Bronchial epithelial cell (primary cell): ENCODE data around the gene SYT2. TPM values are rescaled to one million over a fixed set of nuclear protein-coding genes. Genes with fewer than 3 reads are reported as not detected.

ENCODE experiments used
- DNase-seq: peaks from one replicate; pipeline ENCODE4 v3.0.0-alpha.2; 2010; ENCODE audit warnings: low read depth
- FAIRE-seq: peaks from 2 replicates; lab custom pipeline; 2011; peaks lifted over from hg19 to GRCh38; lab: Jason Lieb, UNC
- H3K27me3 ChIP-seq: 2 replicates; pipeline ENCODE4 v1.5.1; 2011; ENCODE audit warnings: low read length; ENCODE audit not compliant: control insufficient read depth, insufficient read depth
- H3K36me3 ChIP-seq: 2 replicates; pipeline ENCODE4 v1.5.1; 2011; ENCODE audit warnings: low read length; ENCODE audit not compliant: control insufficient read depth, insufficient read depth
- H3K4me3 ChIP-seq: 2 replicates; pipeline ENCODE4 v1.5.1; 2011; ENCODE audit warnings: mild to moderate bottlenecking, low read depth, low read length, control low read depth
- total RNA-seq: library from RNA; depleted of rRNA; stranded (reverse); fragments of >200 nt; gene quantifications from 2 replicates; pipeline ENCODE4 v1.2.1, GENCODE V29; 2014
- TF ChIP-seq, protein P1 (sequence below): IDR thresholded peaks from 2 replicates; pipeline ENCODE4 v1.5.1; 2011; ENCODE audit warnings: mild to moderate bottlenecking, moderate library complexity, low read length, control low read depth, inconsistent platforms; ENCODE audit not compliant: insufficient read depth, severe bottlenecking

Gene SYT2
- total RNA-seq, 1 donor from 2014 or later = under 0.01 TPM

DNA sequence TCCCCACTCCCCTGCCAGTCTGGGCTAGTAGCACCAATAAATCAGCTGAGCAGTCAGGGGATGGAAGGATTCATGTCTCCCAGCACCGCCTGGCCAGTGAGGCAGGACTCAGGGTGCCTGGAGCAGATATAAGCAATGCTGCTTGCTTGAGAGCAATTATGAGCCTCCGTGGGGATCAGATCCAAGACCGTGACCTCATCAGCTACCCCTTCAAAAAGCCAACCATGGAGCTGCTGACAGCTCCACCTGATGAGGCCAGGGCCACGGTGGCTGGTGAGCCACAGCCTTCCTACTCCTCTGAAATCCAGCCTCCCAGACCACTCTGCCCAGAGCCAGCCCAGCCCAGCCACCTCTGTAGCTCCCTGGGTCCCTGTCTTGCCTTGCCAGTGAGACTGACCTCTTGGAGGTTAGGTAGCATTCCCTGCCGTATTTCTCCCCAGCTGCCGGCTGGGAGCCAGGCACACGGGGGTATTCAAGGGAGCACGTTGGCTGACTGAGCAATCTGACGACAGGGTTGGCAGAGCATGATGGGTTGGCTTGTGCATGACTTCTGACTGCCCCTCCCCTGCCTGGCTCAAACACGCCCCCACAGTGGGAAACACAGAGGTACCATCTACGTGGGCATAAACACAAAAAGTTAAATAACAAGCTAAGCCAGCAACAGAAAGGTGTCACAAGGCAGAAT is 28.4 kb downstream of the SYT2 start:
- DNase-seq (no peak), FAIRE-seq (no peak)
- Histone ChIP-seq H3K36me3 (no peaks in the 10 kb centered on the region), H3K27me3 (peaks cover 2% of the 10 kb centered on the region), H3K4me3 (no peak overlapping the region)
- TF ChIP-seq, protein P1, sequence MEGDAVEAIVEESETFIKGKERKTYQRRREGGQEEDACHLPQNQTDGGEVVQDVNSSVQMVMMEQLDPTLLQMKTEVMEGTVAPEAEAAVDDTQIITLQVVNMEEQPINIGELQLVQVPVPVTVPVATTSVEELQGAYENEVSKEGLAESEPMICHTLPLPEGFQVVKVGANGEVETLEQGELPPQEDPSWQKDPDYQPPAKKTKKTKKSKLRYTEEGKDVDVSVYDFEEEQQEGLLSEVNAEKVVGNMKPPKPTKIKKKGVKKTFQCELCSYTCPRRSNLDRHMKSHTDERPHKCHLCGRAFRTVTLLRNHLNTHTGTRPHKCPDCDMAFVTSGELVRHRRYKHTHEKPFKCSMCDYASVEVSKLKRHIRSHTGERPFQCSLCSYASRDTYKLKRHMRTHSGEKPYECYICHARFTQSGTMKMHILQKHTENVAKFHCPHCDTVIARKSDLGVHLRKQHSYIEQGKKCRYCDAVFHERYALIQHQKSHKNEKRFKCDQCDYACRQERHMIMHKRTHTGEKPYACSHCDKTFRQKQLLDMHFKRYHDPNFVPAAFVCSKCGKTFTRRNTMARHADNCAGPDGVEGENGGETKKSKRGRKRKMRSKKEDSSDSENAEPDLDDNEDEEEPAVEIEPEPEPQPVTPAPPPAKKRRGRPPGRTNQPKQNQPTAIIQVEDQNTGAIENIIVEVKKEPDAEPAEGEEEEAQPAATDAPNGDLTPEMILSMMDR = no peak

DNA sequence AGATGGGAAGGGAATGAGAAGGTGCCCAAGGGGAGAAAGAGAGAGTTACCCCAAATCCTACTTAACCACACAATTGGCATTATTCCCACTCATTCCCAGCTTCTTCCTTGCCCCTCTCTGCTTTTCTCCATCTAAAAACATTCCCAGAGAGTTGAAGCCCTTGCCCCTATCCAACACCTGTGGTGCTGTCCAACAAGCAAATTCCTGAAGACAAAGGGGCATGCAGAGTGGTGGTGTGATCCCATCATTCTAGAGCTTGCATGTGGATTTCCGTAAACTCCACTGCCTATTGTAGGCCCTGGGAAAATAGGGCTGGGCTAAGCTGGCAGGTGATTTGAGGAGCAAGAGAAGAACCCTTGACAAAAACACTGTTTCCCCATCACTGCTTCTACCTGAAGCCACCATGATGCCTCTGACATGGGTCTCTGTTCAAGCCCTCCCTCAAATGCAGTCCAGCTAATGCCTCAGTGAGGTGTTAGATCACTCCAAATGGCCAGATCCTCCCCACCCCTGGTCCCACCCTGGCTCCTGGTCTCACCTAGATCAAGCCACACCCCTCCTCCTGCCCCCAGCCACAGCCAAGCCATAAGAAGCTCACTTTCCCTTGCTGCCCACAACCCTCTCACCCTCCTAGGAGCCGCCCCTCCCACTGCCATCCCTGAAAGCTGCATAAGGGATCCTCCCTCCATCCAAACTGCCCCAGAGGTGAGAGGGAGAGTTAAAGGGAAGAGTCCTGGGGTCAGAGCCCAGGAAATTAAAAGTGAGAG is 29.5 kb downstream of the SYT2 start:
- FAIRE-seq (no peak), DNase-seq (no peak)
- H3K4me3 ChIP-seq = no peak overlapping the region
- H3K27me3 ChIP-seq = peaks cover 4% of the 10 kb centered on the region
- TF ChIP-seq, protein P1 = no peak
- H3K36me3 ChIP-seq = no peaks in the 10 kb centered on the region

DNA sequence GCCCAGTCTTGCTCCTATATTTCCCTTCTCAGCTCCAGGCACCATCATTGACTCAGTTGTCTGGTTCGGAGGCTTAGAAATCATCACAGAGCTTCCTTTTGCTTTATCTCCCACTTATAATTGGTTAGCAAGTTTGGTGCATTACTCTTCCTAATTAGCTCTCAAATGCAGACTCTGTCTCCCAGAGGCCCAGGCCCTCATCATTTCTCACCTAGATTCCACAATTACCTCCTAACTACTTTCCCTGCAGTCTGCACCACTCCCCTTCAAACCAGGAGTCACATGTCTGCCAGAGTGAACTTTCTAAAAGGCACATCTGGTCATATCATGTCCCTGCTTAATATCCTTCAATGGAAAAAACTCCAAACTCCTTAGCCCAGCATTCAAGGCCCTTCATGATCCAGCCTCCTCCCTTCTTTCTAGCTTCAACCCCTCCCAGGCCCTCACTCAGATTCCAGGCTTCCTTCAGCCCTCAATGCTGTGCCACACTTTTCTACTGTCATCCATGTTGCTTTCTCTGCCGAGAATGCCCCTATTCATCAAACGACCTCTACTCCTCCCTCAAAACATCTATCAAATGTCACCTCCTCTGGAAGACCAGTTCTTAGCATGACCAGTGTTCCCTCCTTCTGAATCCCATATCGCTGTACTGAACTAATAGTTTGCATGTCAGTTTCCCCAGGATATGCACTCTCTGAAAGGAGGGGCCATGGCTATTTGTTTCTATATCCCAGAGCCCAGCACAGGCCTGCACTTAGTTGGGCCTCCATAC is 30.7 kb downstream of the SYT2 start:
- Histone ChIP-seq H3K4me3 (no peak overlapping the region), H3K27me3 (peaks cover 4% of the 10 kb centered on the region), H3K36me3 (no peaks in the 10 kb centered on the region)
- DNase-seq (no peak), FAIRE-seq (no peak)
- TF ChIP-seq, protein P1 = no peak

DNA sequence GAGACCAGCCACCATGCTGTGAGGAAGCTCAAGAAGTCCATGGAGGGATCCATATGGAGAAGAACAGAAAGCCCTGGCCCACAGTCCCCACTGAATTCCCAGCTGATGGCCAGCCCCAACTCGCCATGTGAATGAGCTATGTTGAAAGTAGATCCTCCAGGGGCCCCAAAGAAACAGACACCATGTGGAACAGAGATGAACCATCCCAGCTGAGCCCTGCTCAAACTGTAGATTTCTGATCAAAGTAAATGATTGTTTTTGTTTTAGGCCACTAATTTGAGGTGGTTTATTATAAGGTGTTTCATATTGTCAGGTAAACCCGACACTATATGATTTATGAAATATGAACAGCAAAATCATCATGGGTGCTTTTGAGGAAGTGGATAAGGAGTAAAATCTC is 32.8 kb downstream of the SYT2 start:
- TF ChIP-seq, protein P1 = no peak
- Histone ChIP-seq H3K36me3 (no peaks in the 10 kb centered on the region), H3K27me3 (peaks cover 4% of the 10 kb centered on the region), H3K4me3 (no peak overlapping the region)
- DNase-seq = no peak
- no peak for FAIRE-seq

DNA sequence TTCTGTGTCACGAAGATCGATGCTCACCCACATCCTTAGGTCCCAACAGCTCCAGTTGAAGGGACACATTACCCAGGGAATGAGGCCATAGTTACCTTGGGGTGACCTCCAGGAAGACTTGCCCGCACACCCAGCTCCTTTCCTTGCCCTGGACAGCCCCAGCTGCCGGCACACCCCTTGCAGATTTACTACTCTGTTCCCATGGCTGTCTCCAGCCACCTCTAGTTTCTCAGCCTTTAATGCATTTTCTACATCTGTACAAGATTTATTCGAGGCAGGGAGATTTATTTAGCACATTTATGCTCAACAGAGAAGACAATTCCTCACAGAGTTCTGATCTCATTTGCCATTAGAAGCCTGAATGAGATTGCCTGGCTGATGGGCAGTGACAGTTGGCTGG is 36.7 kb downstream of the SYT2 start:
- Histone ChIP-seq H3K36me3 (no peaks in the 10 kb centered on the region), H3K27me3 (peaks cover 4% of the 10 kb centered on the region), H3K4me3 (no peak overlapping the region)
- no peak for DNase-seq
- no peak for FAIRE-seq
- TF ChIP-seq, protein P1 = no peak
